Heart right ventricle (tissue), 16 donors: ENCODE results near the gene APLF. TPM values are rescaled to one million over a fixed set of nuclear protein-coding genes. Genes with fewer than 3 reads are reported as not detected.
"Not testable (repeated sequence)": the region's sequence is repeated elsewhere in the genome, so short reads cannot be mapped to it uniquely, and the experiment has no call there.

Experiments
- ATAC-seq, 8 donors: fragments of 200-7000 bp; cut with Tn5 transposase; one replicate each; pipeline ENCODE4 v1.9.1; 2020; ENCODE audit warnings: mild to moderate bottlenecking in 8 of 8, moderate library complexity in 8 of 8, moderate number of reproducible peaks in 1 of 8
- DNase-seq, 2 donors: peaks; one replicate each; pipeline ENCODE4 v3.0.0-alpha.2; 2020
- H3K27ac ChIP-seq, 10 donors: fragments of 200-600 bp; sonication (generic) in 2 of 10; one replicate each; pipeline versions ENCODE4 v1.5.0 to v1.8.0; 2020 to 2022; ENCODE audit warnings: mild to moderate bottlenecking in 3 of 10
- H3K27me3 ChIP-seq, 7 donors: fragments of 200-600 bp; one replicate each; pipeline ENCODE4 v1.8.0; 2021 to 2022; ENCODE audit warnings: mild to moderate bottlenecking in 2 of 7
- H3K36me3 ChIP-seq, 9 donors: fragments of 200-600 bp; sonication (generic) in 1 of 9; one replicate each; pipeline versions ENCODE4 v1.5.0 to v1.8.0; 2020 to 2022; ENCODE audit warnings: mild to moderate bottlenecking in 2 of 9
- H3K4me1 ChIP-seq, 9 donors: fragments of 200-600 bp; sonication (generic) in 1 of 9; one replicate each; pipeline versions ENCODE4 v1.5.0 to v1.8.0; 2020 to 2022; ENCODE audit warnings: mild to moderate bottlenecking in 4 of 9
- H3K4me3 ChIP-seq, 10 donors: fragments of 200-600 bp; sonication (generic) in 2 of 10; one replicate each; pipeline versions ENCODE4 v1.5.0 to v1.8.0; 2020 to 2022; ENCODE audit warnings: mild to moderate bottlenecking in 7 of 10, moderate library complexity in 2 of 10
- H3K9me3 ChIP-seq, 11 donors: fragments of 200-600 bp in 10 of 11; sonication (generic) in 2 of 11; one replicate each; pipeline versions ENCODE4 v1.5.0 to v1.8.0; 2013 to 2022; ENCODE audit warnings: mild to moderate bottlenecking in 2 of 11, control low read depth in 1 of 11, moderate library complexity in 1 of 11
- WGBS, 2 donors: extraction: QIAGEN DNeasy Blood & Tissue Kit; methylation state at CpG; one replicate each; pipeline ENCODE4 v1.1.7; 2013; ENCODE audit warnings: inconsistent platforms in 1 of 2; 5-methylcytosine and 5-hydroxymethylcytosine counted together
- intact Hi-C, 10 donors: fragments of 100-400 bp; cut with DNase I; formaldehyde crosslinking; loops; one replicate each; pipeline versions ENCODE4 v1.11.1 to v1.14.2; 2022
- polyA plus RNA-seq, 2 donors: library from polyadenylated mRNA; stranded (reverse); fragments of 200-250 nt; gene quantifications; one replicate each; pipeline ENCODE4 v1.2.3, GENCODE V29; 2013
- total RNA-seq, 10 donors: library from RNA; stranded (reverse); fragmentation: NEBNext Ultra II Directional in 3 of 10; extraction: Animal tissue kit (Norgen Biotek cat#: 25700) in 3 of 10; gene quantifications; one replicate each; pipeline versions ENCODE4 v1.2.1 to v1.2.4, GENCODE V29; 2021 to 2023
- TF ChIP-seq, protein P1 (sequence below), 9 donors: fragments of 200-600 bp; sonication (generic) in 2 of 9; IDR thresholded peaks; one replicate each; pipeline versions ENCODE4 v1.5.0 to v1.8.0; 2021 to 2022; ENCODE audit warnings: antibody characterized with exemption in 9 of 9, mild to moderate bottlenecking in 5 of 9, moderate library complexity in 1 of 9
- donor health status: Arrhythmogenic right ventricular cardiomyopathy.
- donor health status: ischemic (EF 13 %, LVEDD 7.1; RV severe dilation, severe dysfunction).
- donor health status: healthy with polysubstance abuse.
- donor health status: DM: no; HTN: yes; CAD: no.
- donor health status: DM: no; HTN: no; CAD: no.
- donor health status: ischemic (EF 25% LVEDD 6.9; RV normal size, moderate dysfunction).
- donor health status: ischemic (EF 25% LVEDD 5.7; RV mildly dilated, moderate dysfunction).
- donor health status: healthy.
- donor health status: DM: yes; HTN: yes; CAD: no.
- donor health status: Ischemic cardiomyopathy.
- donor health status: ischemic (EF 35%, LVEDD 5.7; RV mildly dilated, moderate dysfunction).
- donor health status: nonischemic (EF 11% LVEDD 7.7; RV severe dilation, severe dysfunction).
- donor health status: DM: yes; HTN: yes; CAD: no.
- donor health status: PGD.
- donor health status: ischemic (EF 29% LVEDD 5.4; RV normal size, mild dysfunction).
- donor health status: nonischemic (EF 23%, LVEDD 6.1; RV moderate dilation, normal function).

APLF gene
- total and polyA plus RNA-seq, 12 donors = 0.38 to 6.5 (median 4.9) TPM

DNA sequence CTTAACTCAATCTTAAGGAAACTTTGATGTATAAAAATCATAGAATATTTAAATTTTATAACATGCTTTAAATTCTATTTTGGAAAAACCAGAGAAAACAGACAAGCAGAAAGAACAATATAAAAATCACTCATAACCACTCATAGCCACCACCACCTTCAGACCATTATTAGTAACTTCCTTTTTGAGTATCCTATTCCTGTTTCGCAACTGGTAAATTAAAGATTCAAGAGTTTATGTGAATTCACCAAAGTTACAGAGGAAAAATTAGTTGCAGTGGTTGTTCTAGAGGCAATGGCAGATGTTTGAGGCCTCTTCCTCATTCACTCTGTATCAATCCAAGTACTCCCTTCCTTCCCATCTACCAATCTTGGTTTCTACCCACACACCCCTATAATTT, 126.7 kb downstream of the APLF start:
- H3K27ac ChIP-seq = peak overlapping the region in 4 of 10 donors; percentile 1 to 61 (median 36)
- TF ChIP-seq, protein P1, sequence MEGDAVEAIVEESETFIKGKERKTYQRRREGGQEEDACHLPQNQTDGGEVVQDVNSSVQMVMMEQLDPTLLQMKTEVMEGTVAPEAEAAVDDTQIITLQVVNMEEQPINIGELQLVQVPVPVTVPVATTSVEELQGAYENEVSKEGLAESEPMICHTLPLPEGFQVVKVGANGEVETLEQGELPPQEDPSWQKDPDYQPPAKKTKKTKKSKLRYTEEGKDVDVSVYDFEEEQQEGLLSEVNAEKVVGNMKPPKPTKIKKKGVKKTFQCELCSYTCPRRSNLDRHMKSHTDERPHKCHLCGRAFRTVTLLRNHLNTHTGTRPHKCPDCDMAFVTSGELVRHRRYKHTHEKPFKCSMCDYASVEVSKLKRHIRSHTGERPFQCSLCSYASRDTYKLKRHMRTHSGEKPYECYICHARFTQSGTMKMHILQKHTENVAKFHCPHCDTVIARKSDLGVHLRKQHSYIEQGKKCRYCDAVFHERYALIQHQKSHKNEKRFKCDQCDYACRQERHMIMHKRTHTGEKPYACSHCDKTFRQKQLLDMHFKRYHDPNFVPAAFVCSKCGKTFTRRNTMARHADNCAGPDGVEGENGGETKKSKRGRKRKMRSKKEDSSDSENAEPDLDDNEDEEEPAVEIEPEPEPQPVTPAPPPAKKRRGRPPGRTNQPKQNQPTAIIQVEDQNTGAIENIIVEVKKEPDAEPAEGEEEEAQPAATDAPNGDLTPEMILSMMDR (IDR thresholded peaks at IDR 0.05) = no peak
- peaks cover 0 to 15% (median 4%) of the 10 kb centered on the region in 9 donors for H3K4me1 ChIP-seq

DNA sequence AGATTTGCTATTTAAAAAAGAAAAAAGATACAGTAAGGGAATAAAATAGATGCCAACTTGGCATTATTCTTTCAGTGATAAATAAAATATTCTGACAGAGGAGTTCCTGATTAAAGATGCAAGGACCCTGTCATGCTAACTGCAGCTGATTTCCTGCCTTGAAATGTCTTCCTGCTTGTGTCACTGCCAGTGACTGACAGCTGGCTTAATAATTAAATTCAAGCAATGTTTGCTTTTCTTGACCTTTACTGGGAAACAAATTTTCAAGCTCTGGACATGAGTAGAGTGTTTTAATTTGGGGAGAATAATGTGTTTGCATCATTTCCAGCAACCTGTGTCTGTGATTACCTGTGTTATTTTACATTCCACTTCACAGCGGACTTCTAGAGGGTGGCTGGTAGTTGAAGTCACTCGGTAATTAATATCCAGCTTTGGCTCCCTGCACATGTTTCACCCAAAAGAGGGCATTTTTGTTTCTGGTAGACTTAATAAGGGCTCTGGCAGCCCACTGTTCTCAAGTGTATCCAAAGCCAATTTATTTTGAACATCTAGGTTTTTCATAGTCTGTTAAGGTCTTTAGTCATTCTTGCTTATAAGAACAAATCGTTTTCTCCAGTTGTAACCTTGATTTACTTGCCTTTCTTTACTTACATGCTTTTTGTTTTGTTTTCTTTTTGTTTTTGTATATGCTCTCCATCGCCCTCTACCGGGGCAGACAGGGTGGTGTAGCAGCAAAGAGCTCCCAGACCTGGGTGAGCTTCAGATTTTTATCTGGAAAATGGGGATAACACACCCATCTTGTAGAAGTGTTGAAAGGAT, 127.5 kb downstream of the APLF start:
- Histone ChIP-seq H3K36me3 (no peaks in the 10 kb centered on the region), H3K27me3 (no peaks in the 10 kb centered on the region), H3K27ac (peak overlapping the region in 7 of 10 donors; percentile 23 to 61 (median 42)), H3K4me3 (peak overlapping the region in 3 of 10 donors; percentile 6 to 21 (median 15)), H3K4me1 (peaks cover 0 to 15% (median 4%) of the 10 kb centered on the region in 9 donors), H3K9me3 (peaks cover 0 to 8% (median 0%) of the 10 kb centered on the region in 11 donors)
- DNase-seq = peak; percentile 10 to 17
- TF ChIP-seq, protein P1 (IDR thresholded peaks at IDR 0.05) = peak; percentile 32 to 90 (median 77)
- intact Hi-C loops = loop anchor here in 4 of 10 donors (2.0 to 10.0 kb wide), 3 partner anchors 110 to 130 kb away; partner anchors contain the start of genes APLF (in 3 of the 4) and FBXO48 (in 3 of the 4)
- WGBS, 2 donors = 26 to 29% methylated on average over 5 of the region's 5 CpGs
- ATAC-seq = peak in 4 of 8 donors; percentile 42 to 79 (median 69)

More for the DNA sequence above, 126.7 kb downstream of the APLF start:
- ATAC-seq (no peak), DNase-seq (no peak)
- Histone ChIP-seq H3K9me3 (no peaks in the 10 kb centered on the region), H3K4me3 (no peak overlapping the region), H3K36me3 (no peaks in the 10 kb centered on the region), H3K27me3 (no peaks in the 10 kb centered on the region)
- intact Hi-C loops = loop anchor here in 4 of 10 donors (2.0 to 10.0 kb wide), 3 partner anchors 109 to 129 kb away; partner anchors contain the start of genes APLF (in 3 of the 4) and FBXO48 (in 3 of the 4)
- 65 to 81% methylated on average over 1 of the region's 1 CpG for WGBS, 2 donors

DNA sequence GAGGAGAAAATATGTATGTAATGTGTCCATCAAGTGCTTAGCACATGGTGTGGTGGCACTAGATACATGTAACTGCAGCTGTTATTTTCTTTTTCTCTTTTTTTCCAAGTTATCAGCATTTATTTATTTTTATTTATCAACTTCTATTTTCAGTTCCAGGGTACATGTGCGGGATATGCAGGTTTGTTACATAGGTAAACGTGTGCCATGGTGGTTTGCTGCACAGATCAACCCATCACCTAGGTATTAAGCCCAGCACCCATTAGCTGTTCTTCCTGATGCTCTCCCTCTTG, 128.1 kb downstream of the APLF start:
- not testable (repeated sequence) for H3K27me3 ChIP-seq, ATAC-seq, H3K36me3 ChIP-seq, DNase-seq, H3K4me3 ChIP-seq
- WGBS, 2 donors = 80 to 86% methylated on average over 2 of the region's 2 CpGs
- TF ChIP-seq, protein P1 (IDR thresholded peaks at IDR 0.05) = peak in 1 of 9 donors; percentile 10
- Histone ChIP-seq H3K9me3 (peaks cover 0 to 13% (median 0%) of the 10 kb centered on the region in 11 donors), H3K27ac (peak overlapping the region in 4 of 10 donors; percentile 14 to 61 (median 46)), H3K4me1 (peaks cover 0 to 15% (median 4%) of the 10 kb centered on the region in 9 donors)
- intact Hi-C loops = loop anchor here in 4 of 10 donors (2.0 to 10.0 kb wide), 3 partner anchors 111 to 131 kb away; partner anchors contain the start of genes APLF (in 3 of the 4) and FBXO48 (in 3 of the 4)

DNA sequence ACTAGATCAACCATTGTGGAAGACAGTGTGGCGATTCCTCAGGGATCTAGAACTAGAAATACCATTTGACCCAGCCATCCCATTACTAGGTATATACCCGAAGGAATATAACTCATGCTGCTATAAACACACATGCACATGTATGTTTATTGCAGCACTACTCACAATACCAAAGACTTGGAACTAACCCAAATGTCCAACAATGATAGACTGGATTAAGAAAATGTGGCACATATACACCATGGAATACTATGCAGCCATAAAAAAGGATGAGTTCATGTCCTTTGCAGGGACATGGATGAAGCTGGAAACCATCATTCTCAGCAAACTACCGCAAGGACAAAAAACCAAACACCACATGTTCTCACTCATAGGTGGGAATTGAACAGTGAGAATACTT, 133.1 kb downstream of the APLF start:
- H3K36me3 ChIP-seq, DNase-seq, H3K4me3 ChIP-seq, H3K4me1 ChIP-seq, intact Hi-C loops, H3K27me3 ChIP-seq, H3K27ac ChIP-seq, ATAC-seq: not testable (repeated sequence)
- peaks cover 0 to 61% (median 17%) of the 10 kb centered on the region in 11 donors for H3K9me3 ChIP-seq
- WGBS, 2 donors = 90 to 92% methylated on average over 3 of the region's 3 CpGs
